Measurements from ENCODE around the gene TAOK3.

DNA sequence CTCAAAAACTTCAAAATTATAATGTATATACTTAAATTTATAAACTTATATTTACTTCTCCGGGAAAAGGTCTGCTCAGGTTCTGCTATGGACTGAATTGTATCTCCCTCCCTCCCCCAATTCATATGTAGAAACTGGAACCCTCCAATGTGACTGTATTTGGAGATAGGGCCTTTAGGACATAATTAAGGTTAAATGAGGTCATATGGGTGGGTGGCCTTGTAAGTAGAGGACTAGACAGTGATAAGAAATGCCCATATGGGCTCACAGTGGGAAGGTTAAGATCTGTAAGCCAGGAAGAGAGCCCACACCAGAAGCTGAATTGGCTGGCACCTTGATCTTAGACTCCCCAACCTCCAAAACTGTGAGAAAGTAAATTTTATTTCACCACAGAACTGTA lies 84.5 kb downstream of the TAOK3 start:
- no peak for TF ChIP-seq POLR2AphosphoS5 (IDR thresholded peaks at IDR 0.05)
- TF ChIP-seq, protein P1, sequence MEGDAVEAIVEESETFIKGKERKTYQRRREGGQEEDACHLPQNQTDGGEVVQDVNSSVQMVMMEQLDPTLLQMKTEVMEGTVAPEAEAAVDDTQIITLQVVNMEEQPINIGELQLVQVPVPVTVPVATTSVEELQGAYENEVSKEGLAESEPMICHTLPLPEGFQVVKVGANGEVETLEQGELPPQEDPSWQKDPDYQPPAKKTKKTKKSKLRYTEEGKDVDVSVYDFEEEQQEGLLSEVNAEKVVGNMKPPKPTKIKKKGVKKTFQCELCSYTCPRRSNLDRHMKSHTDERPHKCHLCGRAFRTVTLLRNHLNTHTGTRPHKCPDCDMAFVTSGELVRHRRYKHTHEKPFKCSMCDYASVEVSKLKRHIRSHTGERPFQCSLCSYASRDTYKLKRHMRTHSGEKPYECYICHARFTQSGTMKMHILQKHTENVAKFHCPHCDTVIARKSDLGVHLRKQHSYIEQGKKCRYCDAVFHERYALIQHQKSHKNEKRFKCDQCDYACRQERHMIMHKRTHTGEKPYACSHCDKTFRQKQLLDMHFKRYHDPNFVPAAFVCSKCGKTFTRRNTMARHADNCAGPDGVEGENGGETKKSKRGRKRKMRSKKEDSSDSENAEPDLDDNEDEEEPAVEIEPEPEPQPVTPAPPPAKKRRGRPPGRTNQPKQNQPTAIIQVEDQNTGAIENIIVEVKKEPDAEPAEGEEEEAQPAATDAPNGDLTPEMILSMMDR (IDR thresholded peaks at IDR 0.05) = no peak
- TF ChIP-seq POLR2A (IDR thresholded peaks at IDR 0.05) = no peak

Measured in prostate gland (tissue), 2 donors.